Gastroesophageal sphincter (tissue), 3 donors: ENCODE results near the gene PHLPP1.

ENCODE experiments used
- CTCF ChIP-seq, 4 experiments: fragments of 200-600 bp in 2 of 4; fragments of 450-650 bp in 2 of 4; sonication (generic) in 1 of 4; IDR thresholded peaks; one replicate each; pipeline ENCODE4 v1.5.1; 2017 to 2019; ENCODE audit warnings: antibody characterized with exemption in 4 of 4, mild to moderate bottlenecking in 2 of 4, moderate library complexity in 2 of 4
- EP300 ChIP-seq: sonication (generic); formaldehyde crosslinking; IDR thresholded peaks from one replicate; pipeline ENCODE4 v1.6.1; 2017; ENCODE audit warnings: antibody characterized with exemption, mild to moderate bottlenecking
- POLR2A ChIP-seq, 2 donors: fragments of 450-650 bp; IDR thresholded peaks; one replicate each; pipeline ENCODE4 v1.6.1; 2017; ENCODE audit warnings: antibody characterized with exemption in 2 of 2, mild to moderate bottlenecking in 2 of 2, moderate library complexity in 1 of 2

GRCh38 chr18:62796216-62796621 is 80.9 kb downstream of the PHLPP1 start:
- TF ChIP-seq POLR2A (IDR thresholded peaks at IDR 0.05) (no peak), CTCF (IDR thresholded peaks at IDR 0.05) (no peak), EP300 (no peak)
